ENCODE results near the gene TBC1D22B.

DNA sequence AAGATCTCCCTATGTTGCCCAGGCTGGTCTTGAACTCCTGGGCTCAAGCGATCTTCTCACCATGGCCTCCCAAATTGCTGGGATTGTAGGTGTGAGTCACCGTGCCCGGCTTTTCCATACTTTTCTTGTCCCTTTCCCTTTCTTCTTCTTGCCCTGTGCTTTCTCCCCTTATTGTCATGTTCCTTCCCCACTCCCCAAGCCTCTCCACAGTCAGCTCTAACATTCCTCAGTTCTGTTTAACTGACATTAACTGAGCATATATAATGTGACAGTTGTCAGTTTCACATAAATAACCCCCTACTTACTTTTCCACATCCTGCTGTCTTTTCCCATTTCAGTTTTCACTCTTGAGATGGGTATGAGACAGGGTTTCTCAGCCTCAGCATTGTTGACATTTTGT, 86.7 kb downstream of the TBC1D22B start:
- TF ChIP-seq, protein P1, sequence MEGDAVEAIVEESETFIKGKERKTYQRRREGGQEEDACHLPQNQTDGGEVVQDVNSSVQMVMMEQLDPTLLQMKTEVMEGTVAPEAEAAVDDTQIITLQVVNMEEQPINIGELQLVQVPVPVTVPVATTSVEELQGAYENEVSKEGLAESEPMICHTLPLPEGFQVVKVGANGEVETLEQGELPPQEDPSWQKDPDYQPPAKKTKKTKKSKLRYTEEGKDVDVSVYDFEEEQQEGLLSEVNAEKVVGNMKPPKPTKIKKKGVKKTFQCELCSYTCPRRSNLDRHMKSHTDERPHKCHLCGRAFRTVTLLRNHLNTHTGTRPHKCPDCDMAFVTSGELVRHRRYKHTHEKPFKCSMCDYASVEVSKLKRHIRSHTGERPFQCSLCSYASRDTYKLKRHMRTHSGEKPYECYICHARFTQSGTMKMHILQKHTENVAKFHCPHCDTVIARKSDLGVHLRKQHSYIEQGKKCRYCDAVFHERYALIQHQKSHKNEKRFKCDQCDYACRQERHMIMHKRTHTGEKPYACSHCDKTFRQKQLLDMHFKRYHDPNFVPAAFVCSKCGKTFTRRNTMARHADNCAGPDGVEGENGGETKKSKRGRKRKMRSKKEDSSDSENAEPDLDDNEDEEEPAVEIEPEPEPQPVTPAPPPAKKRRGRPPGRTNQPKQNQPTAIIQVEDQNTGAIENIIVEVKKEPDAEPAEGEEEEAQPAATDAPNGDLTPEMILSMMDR (IDR thresholded peaks at IDR 0.05), result no peak
- no peak for TF ChIP-seq POLR2A (IDR thresholded peaks at IDR 0.05)
